ENCODE data around the gene FKBP6.

The FKBP6 gene

DNA sequence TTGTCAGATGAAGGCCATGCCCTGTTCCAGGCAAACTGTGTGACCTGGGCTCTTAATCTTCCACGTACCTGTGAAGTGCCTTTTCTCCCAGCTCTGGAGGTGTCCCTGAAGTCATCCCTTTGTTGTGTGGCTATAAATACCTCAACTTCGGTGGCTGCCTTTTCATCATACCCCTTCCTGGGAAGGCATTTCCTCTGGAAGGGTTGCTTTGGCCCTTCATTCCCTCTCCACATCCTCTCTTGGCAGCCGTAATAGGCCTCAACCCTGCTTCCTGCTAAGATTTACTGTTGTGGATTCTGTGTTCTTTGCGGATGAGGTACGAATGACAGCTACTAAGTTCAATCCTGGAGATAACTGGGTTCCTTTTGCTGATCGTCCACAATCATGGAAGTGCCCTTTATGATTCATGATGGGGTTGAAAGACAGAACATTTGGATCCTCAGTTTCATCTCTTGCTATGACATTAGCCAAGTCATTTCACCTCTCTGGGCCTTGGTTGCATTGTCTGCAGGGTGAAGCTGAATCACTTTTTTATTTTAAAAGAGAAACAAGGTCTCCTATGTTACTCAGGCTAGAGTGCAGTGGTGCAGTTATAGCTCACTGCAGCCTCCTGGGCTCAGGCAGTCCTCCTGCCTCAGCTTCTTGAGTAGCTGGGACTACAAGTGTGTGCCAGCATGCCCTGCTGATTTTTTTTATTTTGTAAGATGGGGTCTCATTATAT lies 23.6 kb downstream of the FKBP6 start:
- in situ Hi-C loops (cut with HindIII; ENCODE audit: low sequenced_read_pairs): loop anchor here (10.0 kb wide), 1 partner anchor 93 kb away; no protein-coding TSS in a partner anchor
- no peak for DNase-seq (ENCODE audit: low read depth)
- H3K4me3 ChIP-seq (ENCODE audit: low read depth, low read length): no peak overlapping the region
- TF ChIP-seq, protein P1, sequence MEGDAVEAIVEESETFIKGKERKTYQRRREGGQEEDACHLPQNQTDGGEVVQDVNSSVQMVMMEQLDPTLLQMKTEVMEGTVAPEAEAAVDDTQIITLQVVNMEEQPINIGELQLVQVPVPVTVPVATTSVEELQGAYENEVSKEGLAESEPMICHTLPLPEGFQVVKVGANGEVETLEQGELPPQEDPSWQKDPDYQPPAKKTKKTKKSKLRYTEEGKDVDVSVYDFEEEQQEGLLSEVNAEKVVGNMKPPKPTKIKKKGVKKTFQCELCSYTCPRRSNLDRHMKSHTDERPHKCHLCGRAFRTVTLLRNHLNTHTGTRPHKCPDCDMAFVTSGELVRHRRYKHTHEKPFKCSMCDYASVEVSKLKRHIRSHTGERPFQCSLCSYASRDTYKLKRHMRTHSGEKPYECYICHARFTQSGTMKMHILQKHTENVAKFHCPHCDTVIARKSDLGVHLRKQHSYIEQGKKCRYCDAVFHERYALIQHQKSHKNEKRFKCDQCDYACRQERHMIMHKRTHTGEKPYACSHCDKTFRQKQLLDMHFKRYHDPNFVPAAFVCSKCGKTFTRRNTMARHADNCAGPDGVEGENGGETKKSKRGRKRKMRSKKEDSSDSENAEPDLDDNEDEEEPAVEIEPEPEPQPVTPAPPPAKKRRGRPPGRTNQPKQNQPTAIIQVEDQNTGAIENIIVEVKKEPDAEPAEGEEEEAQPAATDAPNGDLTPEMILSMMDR (IDR thresholded peaks at IDR 0.05; ENCODE audit: low read depth, low read length, missing control alignments): no peak

DNA sequence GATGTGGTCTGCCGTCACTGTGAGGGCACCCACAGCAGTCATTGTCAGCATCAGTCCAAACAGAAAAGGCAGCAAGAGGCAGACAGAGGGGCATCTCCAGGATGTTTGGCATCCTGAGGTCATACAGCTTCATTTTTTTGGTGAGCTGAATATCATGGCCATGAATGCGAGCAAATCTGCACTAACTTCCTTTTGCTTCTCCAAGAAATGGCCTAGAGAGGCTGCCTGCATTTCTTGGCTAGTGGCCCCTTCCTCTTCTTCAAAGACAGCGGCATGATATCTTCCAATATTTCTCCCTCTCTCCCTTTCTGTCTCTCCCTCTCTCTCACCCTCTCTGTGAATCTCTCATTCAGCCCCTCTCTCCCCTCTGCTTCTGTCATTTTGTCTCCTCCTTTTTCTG lies 24.8 kb downstream of the FKBP6 start:
- no peak overlapping the region for H3K4me3 ChIP-seq (ENCODE audit: low read depth, low read length)
- no peak for DNase-seq (ENCODE audit: low read depth)
- in situ Hi-C loops (cut with HindIII; ENCODE audit: low sequenced_read_pairs): loop anchor here (10.0 kb wide), 1 partner anchor 92 kb away; no protein-coding TSS in a partner anchor
- TF ChIP-seq, protein P1 (IDR thresholded peaks at IDR 0.05; ENCODE audit: low read depth, low read length, missing control alignments): no peak

DNA sequence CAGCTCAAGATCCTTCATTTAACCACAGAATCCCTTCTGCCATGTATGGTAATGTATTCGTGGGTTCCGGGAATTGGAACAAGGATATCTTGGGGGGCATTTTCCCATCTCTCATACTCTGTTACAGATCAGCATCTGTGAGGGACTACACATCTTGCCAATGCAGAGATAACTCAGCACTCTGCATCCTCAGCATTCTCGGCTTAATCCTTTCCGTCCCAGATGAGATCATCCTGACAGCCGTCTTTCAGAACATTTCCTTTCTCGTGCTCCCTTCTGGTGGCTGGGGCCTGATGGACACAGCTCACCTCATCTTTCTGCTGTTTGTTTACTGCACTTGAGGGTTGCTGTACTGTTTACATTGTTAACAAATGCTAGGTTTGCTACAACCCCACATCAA lies 25.3 kb downstream of the FKBP6 start:
- no peak for DNase-seq (ENCODE audit: low read depth)
- no peak overlapping the region for H3K4me3 ChIP-seq (ENCODE audit: low read depth, low read length)
- in situ Hi-C loops (cut with HindIII; ENCODE audit: low sequenced_read_pairs): loop anchor here (10.0 kb wide), 1 partner anchor 92 kb away; no protein-coding TSS in a partner anchor
- TF ChIP-seq, protein P1 (IDR thresholded peaks at IDR 0.05; ENCODE audit: low read depth, low read length, missing control alignments): no peak

DNA sequence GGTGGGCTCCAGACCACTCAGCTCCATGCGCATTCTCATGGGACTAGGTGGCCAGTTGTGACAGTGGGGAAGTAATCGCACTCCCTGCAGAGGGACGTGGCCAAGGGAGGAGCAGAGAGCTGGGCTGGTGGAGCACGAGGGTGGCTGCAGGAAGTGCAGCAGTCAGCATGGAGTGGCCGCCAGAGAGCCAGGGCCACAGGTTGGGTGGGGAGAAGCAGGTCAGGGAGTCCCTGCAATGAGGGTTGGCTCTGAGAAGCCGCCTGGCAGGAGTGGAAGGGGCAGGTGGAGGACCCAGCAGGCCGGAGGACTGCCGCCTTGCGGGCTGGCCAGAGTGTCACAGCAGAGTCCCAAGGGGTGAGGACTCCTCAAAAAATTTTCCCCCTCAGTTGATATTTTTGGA lies 26.2 kb downstream of the FKBP6 start:
- TF ChIP-seq, protein P1 (IDR thresholded peaks at IDR 0.05; ENCODE audit: low read depth, low read length, missing control alignments): no peak
- no peak overlapping the region for H3K4me3 ChIP-seq (ENCODE audit: low read depth, low read length)
- in situ Hi-C loops (cut with HindIII; ENCODE audit: low sequenced_read_pairs): loop anchor here (10.0 kb wide), 1 partner anchor 91 kb away; no protein-coding TSS in a partner anchor
- no peak for DNase-seq (ENCODE audit: low read depth)

DNA sequence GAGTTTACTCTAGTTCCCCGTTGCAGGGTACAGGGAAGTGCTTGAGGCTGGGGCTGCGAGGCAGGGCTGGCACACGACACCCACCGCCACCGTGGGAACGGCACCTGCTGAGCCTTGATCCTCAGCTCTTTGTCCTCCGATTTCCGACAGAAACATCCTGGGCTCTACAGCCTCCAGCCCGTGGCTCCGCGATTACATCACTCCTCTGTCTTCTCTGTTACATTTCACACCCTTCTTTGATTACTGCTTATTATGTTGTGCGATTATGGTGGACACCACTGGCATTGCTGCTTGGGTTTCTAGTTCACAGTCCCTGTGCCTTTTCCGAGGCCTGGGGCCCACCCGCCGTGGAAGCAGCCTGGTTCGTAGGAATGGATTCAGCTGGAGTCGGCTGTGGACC lies 26.9 kb downstream of the FKBP6 start:
- no peak for DNase-seq (ENCODE audit: low read depth)
- TF ChIP-seq, protein P1 (IDR thresholded peaks at IDR 0.05; ENCODE audit: low read depth, low read length, missing control alignments): no peak
- no peak overlapping the region for H3K4me3 ChIP-seq (ENCODE audit: low read depth, low read length)
- in situ Hi-C loops (cut with HindIII; ENCODE audit: low sequenced_read_pairs): loop anchor here (5.0 to 10.0 kb wide), 2 partner anchors 90 to 107 kb away; no protein-coding TSS in a partner anchor

DNA sequence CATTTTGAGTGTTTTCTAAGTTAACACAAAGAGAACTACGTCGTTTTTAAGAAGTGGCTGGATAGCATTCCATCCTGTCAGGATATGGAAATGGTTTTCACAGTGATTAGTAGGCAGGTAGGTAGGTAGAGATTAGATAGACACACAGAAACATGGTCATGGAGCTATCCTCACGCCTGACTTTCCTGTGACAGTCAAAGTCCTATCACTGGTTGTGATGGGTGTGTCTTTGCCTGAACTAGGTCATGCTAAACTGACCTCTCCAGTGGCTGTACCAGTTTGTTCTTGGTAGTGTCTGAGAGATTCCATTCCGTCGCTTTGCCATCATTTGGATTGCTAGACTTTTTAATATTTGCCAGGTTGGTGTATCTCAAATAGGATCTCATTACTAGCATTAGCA lies 28.2 kb downstream of the FKBP6 start:
- DNase-seq (ENCODE audit: low read depth): no peak
- no peak overlapping the region for H3K4me3 ChIP-seq (ENCODE audit: low read depth, low read length)
- in situ Hi-C loops (cut with HindIII; ENCODE audit: low sequenced_read_pairs): loop anchor here (5.0 to 10.0 kb wide), 2 partner anchors 89 to 106 kb away; no protein-coding TSS in a partner anchor
- TF ChIP-seq, protein P1 (IDR thresholded peaks at IDR 0.05; ENCODE audit: low read depth, low read length, missing control alignments): no peak
